HG03354 (cell line): ENCODE data around the gene LZIC.

Source experiments
- ATAC-seq: cut with Tn5 transposase; IDR thresholded peaks from one replicate; pipeline ENCODE4 v1.9.1; 2021; ENCODE audit warnings: mild to moderate bottlenecking; ENCODE audit not compliant: unreplicated experiment, poor library complexity, severe bottlenecking

LZIC gene

GRCh38 chr1:9912264-9912936 lies 30.8 kb downstream of the LZIC start:
- ATAC-seq, result no peak

- peak; percentile 95 for ATAC-seq
Observed at GRCh38 chr1:9910423-9911178, 32.6 kb downstream of the LZIC start.

- ATAC-seq, result peak; percentile 75
Observed at GRCh38 chr1:9910076-9910422, 33.1 kb downstream of the LZIC start, which contains the start of gene CTNNBIP1. Gene CTNNBIP1 (minus strand): TSS chr1:9910269. CDS start chr1:9872064, 38,205 bp downstream.

GRCh38 chr1:9909234-9910046 lies 33.8 kb downstream of the LZIC start:
- ATAC-seq, result peak; percentile 6

- no peak for ATAC-seq
Observed at GRCh38 chr1:9908871-9909233, 34.3 kb downstream of the LZIC start.

- no peak for ATAC-seq
Observed at GRCh38 chr1:9907441-9907840, 35.8 kb downstream of the LZIC start.

GRCh38 chr1:9906466-9906865 lies 36.7 kb downstream of the LZIC start:
- ATAC-seq, result no peak

- ATAC-seq, result no peak
Observed at GRCh38 chr1:9905010-9905409, 38.2 kb downstream of the LZIC start.

GRCh38 chr1:9904596-9904995 lies 38.6 kb downstream of the LZIC start:
- no peak for ATAC-seq

- no peak for ATAC-seq
Observed at GRCh38 chr1:9903801-9904527, 39.2 kb downstream of the LZIC start.

GRCh38 chr1:9902060-9902452 lies 41.1 kb downstream of the LZIC start:
- no peak for ATAC-seq

GRCh38 chr1:9901148-9902059 lies 41.8 kb downstream of the LZIC start:
- ATAC-seq, result no peak

GRCh38 chr1:9900142-9901043 lies 42.8 kb downstream of the LZIC start:
- ATAC-seq, result no peak

GRCh38 chr1:9894115-9894514 lies 49.1 kb downstream of the LZIC start:
- no peak for ATAC-seq

- ATAC-seq, result no peak
Observed at GRCh38 chr1:9892563-9893528, 50.3 kb downstream of the LZIC start.

- no peak for ATAC-seq
Observed at GRCh38 chr1:9891207-9891606, 52.0 kb downstream of the LZIC start.

GRCh38 chr1:9890224-9890731 lies 52.9 kb downstream of the LZIC start:
- ATAC-seq, result no peak
